C1 segment of cervical spinal cord (tissue), 14 donors: Measurements from ENCODE around the gene GAK.

Source experiments
- DNase-seq, 14 donors: peaks; one replicate each; lab custom pipeline; 2025; lab: John Stamatoyannopoulos, UW

The GAK gene

DNA sequence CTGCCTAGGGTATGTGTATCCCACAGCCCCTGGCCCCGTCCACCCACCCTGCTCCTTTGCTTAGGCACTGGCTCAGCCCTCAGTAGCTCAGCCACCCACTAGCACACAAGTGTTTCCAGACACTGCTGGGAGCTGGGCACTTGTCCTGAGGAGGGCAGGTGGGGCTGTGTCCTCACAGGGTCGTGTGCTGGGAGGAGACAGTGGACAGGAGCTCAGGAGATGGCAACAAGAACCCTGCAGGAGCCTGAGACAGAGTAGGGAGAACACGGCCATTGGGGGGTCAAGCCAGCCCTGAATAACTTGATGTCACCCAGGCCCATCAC lies 100.7 kb downstream of the GAK start:
- DNase-seq, result no peak

DNA sequence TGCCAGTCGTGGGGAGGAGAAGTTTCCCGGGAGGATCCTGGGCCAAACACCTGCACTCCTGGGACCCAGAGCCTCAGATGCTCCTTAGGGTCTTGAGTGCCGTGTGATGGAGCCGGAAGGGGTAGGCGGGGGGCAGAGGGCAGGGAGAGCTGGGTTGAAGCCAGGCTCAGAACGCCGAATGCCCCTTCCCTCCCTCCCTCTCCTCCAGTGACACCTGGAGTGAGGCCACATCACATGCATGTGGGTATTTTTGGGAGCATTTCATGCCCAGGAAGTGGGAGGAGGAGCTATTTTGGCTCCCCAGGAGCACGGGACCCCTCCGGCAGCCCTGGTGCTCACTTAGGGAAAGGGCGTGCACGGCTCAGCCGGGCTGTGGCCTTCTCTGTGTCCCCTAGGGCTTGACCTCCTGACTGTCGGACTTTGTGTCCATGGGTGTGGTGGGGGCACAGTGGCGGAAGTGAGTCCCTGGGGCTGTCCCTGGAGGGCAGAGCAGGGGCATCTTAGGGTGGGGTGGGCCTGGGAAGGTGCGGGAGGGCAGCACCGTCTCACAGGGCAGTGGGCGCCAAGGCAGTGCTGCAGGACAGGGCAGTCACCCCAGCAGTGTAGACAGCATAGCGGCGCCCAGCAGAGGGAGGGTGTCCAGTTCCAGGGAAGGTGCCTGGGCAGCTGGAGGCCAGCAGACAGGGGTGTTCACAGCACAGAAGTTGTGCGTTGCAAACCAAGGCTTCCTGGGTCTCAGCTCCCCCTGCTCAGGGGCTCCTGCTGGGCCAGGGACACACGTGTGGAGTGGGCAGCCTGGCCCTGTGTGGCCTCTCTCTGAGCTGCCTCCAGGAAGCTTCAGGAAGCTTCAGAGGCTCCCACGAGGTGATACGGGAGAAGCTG lies 101.3 kb downstream of the GAK start:
- DNase-seq, result no peak

DNA sequence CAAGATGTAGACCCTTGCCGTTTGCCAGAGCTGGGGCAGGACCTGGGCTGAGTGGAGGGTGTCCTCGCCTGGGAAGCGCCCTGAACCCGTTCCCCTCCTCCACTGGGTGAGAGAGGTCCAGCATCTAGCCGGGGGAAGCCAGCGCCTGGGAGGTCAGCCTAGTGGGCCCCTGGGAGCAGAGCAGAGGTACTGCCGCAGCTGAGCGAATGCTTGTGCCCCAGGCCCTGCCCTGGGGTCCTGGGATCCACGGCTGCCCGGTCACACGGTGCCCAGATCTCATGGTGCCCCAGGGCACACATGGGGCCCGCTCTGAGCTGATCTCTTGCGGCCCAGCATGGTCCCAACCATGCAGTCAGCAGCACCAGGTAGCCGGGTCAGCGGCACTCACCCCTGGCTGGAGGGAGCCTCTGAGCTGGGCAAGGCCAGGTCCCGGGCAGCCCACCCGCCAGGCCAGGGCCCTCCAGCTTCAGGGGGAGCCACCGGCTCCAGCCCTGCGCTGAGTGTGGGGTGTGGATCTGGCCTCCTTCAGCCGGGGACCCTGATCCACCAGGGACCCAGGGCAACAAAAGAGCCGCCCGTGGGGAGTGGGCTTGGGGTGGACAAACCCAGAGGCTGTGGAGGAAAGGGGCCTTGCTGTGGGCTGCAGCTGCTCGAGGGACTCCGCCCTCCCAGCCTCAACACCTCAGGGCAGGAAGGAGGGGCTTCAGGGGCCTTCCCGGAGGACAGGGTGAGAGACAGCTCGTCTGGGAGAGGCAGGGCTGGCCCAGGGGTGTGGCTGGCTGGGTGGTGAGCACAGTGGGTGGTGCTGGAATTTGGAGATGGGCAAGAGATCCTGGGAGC lies 102.1 kb downstream of the GAK start:
- DNase-seq, result no peak

DNA sequence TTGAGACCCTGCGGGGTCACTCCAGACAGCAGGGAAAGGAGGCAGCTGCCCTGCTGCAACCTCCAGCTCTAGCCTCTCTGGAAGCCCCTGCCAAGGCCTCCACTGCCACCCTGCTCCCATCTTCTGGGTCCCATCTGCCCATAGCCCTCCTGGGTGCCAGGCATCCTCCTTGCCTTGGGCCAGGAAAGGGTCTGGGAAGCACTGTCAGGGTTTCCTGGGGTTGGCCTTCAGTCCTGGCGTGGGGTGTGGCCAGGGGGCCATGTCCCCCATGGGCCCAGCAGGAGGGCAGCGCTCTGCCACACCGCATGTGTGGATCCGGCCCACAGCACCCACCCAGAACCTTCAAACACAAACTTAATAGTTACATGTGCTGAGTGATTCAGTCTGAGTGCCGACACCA lies 102.8 kb downstream of the GAK start:
- no peak for DNase-seq

DNA sequence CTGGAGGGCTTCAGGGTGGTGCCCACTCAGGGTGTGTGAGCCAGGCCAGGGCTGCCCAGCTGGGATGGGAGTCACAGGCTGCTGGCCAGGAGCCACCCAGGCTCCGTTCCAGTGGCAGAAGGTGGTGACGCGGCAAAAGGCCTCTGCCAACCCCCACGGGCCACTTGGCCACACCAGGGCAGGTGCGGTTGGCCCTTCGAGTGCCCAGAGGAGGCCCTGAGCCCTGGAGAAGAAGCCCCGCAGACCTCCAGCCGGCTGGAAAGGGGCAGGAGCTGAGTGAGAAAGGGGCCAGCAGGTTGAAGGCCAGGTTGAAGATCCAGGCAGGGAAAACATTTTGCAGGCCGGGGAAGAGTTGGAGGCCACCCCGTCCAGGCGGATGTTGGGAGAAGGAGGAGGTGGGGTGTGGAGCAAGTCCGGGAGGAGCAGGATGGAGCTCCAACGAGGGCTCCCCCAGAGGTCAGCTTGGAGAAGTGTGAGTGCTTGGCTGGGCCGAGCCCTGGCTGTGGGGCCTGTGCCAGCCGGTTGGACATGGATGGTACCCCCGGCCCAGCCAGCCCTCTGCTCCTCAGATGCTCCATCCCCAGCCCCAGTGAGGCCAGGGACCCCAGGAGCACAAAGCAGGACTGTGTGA lies 103.4 kb downstream of the GAK start:
- DNase-seq, result peak in 1 of 14 donors; percentile 30

DNA sequence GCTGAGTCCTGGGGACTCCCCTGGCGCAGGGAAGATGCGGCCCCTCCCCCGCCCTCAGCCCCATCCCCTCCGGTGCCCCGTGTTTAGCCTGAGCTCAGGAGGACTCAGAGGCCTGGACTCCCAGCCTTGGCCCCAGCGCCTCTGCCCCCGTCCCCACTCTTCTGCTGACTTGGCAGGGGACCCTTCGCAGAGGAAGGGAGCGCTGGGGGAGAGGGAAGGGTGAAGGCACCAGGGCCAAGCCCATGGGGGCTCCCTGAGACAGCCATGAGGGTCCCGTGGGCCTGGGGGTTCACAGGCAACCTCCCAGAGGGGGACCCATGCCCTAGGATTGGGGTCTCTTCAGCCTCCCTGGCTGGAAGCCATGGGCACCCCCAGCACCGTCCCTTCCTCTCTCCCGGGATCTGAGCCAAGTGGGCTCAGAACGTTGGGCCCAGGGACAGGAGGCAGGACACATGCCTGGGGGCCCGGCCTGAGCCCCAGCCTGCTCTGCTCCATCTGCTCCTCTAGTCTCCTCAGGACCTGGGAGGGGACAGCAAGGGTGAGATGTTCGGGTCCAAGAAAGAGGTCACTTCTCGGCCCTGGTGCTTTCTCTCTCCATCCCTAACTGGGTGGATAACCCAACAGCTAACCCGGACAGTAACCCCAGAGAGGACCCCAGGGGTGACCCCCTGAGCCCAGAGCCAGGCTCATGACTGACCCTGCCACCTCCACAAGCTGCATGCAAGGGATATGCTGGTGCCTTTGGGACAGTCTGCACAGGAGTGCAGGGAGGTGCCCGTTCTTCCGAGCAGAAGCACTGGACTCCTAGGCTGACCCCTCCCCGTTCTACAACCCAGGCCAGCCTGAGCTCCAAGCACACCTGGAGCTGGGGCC lies 104.7 kb downstream of the GAK start:
- DNase-seq, result peak in 1 of 14 donors; percentile 35

DNA sequence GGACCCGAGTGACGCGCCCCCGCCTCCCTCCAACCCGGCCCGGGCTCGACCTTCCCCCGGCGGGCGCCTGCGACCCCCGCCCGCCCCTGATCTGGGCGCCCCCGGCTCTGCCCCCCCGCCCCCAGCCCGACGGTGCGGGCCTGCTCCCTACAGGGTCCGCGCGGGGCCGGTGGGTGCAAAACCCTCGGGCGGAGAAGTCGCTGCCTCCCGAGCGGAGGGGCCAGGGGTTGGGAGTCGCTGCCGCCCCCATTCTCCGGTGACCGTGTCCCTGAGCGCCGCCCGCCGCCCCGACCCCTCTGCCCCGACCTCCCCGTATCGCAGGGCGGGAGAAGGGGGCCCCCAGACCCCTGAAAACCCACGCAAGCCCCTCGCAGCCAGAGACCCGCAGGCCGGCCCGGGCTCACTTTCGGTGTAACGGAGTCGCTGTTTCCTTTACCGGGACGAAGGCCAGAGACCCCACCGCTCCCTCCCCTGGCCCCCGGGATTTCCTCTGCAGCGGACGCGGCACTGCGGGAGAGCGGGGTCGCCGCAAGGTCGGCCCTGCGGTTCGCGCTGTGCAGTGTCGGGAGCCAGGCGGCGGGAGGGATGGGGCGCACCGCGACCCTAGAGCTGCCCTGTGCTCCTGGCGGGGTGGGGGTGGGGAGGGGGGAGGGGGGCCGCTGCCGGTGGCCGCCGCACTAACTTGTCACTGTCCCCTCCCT lies 105.5 kb downstream of the GAK start:
- DNase-seq, result no peak

DNA sequence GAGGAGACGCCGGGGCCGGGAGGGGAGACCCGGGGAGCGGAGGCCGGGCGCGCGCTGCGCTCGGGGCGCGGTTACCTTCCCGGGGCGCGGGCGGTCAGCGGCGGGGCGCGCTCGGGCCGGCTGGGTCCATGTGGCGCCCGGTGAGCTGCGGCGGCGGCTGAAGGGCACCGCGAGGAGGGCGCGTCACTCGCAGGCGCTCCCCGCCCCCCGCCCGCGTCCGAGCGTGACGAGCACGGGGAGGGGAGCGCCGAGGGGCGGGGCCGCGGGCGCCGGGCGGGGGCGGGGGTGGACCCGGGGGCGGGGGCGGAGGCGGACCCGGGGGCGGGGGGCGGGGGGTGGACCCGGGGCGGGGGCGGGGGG lies 106.2 kb downstream of the GAK start, which contains the start of gene CPLX1:
CPLX1 (minus strand) TSS at position 159 of the 360 bp plus-strand sequence. CDS start 1,607 bp downstream, outside the sequence.
- no peak for DNase-seq

DNA sequence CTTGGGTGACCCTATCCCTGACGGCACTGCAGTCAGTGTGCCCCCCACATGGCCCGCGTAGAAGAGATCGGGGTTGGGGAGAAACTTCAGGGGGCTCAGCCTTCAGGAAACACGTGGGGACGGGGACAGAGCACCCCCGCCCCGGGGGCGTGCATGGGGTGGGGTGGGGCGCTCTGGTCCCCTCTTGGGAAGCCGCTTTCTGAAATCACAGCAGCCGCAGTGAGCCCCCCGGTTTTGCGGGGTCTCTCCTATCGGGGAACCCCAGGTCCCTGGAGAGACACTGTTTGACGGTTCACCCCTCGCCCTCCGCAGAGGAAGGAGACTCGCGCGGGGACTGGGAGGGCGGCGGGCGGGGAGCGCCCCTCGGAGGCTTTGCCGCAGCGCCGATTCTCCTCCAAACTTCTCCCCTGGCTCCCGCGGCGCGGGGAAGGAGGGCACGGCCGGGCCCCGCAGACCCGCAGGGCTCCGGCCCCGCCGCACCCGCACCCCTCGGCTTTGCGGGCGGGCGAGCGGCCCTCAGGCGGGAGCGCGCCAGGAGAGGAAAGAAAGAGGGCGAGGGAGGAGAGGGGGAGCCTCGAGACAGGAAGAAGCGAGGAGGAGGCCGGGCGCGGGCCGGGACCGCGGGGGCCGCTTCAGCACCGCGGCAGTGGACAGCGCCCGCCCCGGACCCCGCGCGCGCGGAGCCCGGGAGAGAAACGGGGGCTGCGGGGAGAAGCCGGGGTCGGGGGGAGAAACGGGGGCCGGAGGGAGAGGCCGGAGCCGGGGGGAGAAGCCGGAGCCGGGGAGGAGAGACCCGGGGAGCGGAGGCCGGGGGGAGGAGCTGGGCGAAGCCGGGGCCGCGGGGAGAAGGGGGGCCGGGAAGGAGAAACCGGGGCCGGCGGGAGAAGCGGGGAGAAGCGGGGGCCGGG lies 106.8 kb downstream of the GAK start:
- DNase-seq, result no peak

DNA sequence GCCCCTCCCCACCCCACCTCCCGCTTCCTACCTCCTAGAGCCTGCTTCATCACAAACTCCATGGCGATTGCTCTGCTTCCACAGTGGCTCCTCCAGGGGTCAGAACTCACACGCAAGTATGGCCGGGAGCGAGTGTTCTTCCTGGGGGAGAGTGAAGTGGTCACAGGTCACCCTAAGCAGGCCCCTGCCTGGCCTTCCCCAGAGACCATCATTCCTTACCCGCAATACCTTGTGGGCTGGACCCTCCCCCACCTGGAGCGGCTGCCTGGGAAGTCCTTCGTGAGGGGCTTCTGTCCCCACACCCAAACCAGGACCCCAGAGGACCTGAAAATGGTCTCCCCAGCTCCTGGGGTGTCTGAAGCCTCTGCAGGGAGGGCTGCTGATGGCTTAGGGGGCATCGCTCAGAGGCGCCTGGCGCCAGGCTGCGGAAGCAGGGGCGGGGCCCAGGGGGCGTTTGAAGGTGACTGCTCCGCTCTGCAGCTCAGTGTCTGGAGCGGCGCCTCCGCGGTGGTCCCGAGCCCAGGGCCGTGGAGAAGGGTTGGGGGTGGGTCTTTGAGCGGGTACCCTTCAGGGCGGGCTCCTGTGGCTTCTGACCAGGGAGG lies 107.6 kb downstream of the GAK start:
- no peak for DNase-seq

DNA sequence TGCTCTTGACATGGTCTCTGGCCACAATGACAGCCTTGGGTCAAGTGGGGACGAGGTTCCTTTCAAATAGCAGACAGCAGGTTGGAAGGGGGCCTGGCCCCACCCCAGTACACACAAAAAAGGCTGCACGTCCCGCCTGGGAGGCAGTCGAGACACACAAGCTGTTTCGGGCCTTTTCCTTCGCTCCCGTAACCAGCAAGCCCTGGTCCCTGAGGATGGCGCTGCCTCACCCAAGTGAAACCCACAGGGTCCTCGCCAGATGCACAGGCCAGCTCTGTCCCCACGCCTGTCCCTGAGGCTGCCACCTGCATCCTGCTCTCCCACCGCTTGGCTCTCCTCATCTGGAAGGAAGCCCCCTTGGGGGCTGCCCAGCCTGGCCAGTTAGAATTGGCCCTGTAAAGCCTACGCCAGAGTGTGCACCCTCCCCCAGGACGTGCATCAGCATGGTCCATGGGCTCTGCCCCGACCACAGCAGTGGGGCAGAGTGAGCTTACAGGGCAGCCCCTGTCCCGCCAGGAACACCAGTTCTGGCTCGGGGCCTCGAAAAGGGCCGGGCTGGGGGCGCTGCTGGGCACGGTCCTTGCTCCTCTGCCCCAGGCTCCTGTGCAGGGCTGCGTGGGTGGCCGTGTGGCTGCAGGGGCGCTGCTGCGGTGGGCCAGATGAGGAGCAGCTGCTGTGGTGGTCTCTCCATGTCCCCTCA lies 108.2 kb downstream of the GAK start:
- peak in 1 of 14 donors; percentile 31 for DNase-seq

DNA sequence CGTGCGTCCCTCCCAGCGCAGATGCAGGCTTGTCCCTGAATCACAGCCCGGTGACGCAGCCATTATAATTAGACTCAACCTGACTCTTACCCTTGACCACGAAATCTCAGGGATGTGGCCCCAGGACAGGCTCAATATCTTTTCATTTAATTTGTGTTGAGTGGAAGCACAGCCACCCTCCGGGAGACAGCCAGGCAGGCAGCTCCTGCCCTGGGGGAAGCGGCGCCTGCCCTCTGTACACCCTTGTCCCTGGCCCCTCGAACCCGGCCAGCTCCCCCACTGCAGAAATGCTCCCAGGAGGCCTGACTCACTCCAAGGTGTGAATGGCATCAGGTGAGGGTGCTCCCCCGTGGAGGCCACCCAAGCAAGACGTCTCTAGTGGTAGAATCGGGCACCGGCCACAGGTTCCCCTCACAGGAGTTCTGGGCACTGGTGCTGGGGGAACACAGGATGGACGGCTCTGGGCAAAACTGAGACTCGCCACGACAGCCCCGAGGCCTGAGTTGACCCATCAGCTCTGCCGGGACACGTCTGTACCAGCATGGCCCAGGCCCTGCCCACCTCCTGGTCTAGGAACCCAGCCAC lies 108.8 kb downstream of the GAK start:
- no peak for DNase-seq

DNA sequence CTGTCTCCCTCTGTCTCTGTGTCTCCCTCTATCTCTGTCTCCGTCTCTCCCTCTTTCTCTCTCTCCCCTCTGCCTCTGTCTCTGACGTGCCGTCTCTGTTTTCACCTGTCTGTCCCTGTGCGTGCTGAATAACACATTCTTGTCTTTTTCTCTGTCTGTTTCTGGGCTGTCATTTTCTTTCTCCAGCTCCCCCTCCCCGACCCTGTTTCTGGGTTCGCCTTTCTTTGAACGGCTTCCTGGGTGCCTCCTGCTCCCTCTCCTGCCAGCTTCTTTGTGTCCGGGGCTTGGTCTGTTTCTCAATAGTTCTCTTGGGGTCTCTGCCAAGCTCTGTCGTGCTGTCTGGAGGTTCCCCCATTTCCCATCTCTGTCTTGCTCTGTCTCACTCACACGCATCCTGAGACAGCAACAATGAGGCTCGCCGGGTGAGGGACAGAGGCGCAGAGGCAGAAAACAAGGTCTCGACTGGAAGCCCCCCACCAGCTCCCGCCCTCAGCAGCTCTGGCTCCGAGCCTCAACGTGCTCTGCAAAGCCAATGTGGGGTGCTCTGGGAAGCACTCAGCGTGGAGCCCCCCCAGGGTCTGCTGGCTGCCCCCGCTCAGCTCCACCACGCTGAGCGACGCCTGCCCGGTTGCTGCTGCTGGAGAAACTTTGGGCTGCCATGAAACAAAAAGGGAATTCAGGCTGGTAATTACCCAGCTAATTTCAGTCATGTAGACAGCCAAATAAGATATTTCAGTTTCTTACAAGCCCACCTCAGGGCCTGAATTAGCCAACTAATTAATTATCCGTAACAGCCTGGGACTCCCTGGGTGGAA lies 109.5 kb downstream of the GAK start:
- DNase-seq, result no peak

DNA sequence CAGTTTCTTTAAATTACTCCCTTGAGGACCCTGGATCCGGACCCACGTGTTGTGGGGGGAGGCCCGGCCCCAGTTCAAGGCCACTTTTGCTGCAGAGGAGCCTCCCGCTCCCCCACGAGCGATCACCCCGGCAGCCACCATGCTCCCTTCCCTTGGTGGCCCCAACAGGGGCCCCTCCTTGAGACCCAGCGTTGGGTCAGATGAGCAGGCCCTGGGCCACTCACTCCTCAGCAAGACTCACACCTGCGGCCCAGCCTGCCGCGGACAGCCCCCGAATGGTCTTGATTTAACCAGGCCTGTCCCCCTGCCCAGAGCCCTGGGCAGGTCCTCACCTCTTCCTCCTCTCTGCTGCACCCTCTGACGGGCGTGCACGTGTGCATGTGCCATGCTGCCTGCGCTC lies 110.5 kb downstream of the GAK start:
- no peak for DNase-seq

DNA sequence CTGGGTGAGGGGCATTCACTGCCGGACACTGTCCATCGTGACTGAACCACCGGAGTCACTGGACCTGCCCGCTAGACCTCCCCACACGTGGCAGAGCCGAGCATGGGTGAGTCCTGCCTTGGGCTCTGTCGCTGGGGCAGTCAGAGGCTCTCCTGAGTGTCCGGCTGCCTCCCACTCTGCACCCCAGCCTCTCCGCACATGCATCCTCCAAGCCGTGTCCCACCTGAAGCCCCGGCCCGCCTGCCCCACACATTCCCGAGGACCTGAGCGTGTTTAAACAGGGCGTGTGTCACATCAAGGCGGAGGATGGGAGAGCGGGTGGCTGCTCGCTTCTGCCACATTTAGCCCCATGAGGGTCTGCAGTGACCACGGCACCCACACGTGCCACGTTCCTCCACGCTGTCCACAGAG lies 110.9 kb downstream of the GAK start:
- no peak for DNase-seq

DNA sequence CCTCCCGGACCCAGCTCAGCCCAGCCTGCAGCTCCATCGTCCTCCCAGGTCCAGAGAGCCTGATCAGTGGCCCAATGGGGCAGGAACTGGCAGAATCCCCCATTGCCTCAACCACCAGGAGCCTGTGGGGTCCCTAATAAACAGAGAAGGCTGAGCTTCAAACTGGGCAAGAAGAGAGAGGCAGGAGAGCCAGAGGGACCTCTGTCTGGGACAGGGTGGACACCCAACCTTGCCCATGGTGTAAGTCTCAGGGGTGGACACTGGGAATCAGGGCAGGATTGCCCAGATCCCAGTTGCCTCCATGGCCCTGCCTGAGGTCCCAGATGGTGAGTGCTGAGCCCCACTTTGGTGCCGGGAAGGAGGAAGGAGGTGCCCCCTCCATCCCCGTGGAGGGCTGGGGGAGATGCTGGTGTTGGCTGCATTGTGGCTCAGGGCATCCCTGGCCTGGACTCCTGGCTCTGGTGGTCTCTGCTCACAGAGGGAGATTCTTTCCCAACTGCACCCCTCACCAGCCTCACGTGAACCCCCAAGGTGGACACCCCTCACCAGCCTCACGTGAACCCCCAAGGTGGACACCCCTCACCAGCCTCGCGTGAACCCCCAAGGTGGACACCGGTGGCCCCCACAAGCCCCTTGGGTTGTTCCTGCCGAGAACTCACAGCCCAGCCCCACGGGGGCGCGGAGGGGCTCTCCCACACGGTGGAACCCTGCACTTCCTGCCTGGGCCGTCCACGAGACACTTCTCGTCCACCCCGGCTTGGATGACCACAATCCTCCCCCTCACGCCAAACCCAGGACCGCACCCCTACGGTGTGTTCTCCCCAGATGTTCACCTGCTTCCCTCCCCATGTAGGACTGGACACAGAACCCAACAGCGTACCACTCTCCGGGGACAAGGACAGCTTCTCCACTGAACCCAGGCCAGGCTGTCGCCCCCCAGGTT lies 111.6 kb downstream of the GAK start:
- no peak for DNase-seq
